Duodenal mucosa (tissue), 2 donors: ENCODE data around the gene RABGEF1.
"Not testable (repeated sequence)": the region's sequence is repeated elsewhere in the genome, so short reads cannot be mapped to it uniquely, and the experiment has no call there.

Experiments
- H3K27ac ChIP-seq: one replicate; pipeline ENCODE4 v1.7.0; 2013; ENCODE audit warnings: low read depth, low read length
- H3K27me3 ChIP-seq, 2 donors: one replicate each; pipeline ENCODE4 v1.7.0; 2013; ENCODE audit warnings: low read length in 2 of 2, control low read depth in 1 of 2; ENCODE audit not compliant: insufficient read depth in 2 of 2, control insufficient read depth in 1 of 2
- H3K36me3 ChIP-seq, 2 donors: one replicate each; pipeline ENCODE4 v1.7.0; 2013; ENCODE audit warnings: low read length in 2 of 2, control low read depth in 1 of 2; ENCODE audit not compliant: insufficient read depth in 2 of 2, control insufficient read depth in 1 of 2
- H3K4me1 ChIP-seq, 2 donors: one replicate each; pipeline ENCODE4 v1.7.0; 2013; ENCODE audit warnings: low read length in 2 of 2, control low read depth in 1 of 2; ENCODE audit not compliant: insufficient read depth in 2 of 2, control insufficient read depth in 1 of 2
- H3K4me3 ChIP-seq, 2 donors: one replicate each; pipeline ENCODE4 v1.7.0; 2013; ENCODE audit warnings: low read length in 2 of 2, low read depth in 1 of 2
- H3K9ac ChIP-seq, 2 donors: one replicate each; pipeline ENCODE4 v1.7.0; 2013; ENCODE audit warnings: low read length in 2 of 2, low read depth in 1 of 2
- H3K9me3 ChIP-seq, 2 donors: one replicate each; pipeline ENCODE4 v1.7.0; 2013; ENCODE audit warnings: low read length in 2 of 2, control low read depth in 1 of 2; ENCODE audit not compliant: control insufficient read depth in 1 of 2

RABGEF1 gene

GRCh38 chr7:66758950-66759628 is 18.6 kb downstream of the RABGEF1 start:
- H3K9me3 ChIP-seq = peaks cover 4 to 5% of the 10 kb centered on the region in 2 donors
- H3K4me1 ChIP-seq = no peaks in the 10 kb centered on the region
- no peak overlapping the region for H3K27ac ChIP-seq
- H3K9ac ChIP-seq = no peak overlapping the region
- H3K36me3 ChIP-seq = peaks cover 0 to 2% of the 10 kb centered on the region in 2 donors
- no peaks in the 10 kb centered on the region for H3K27me3 ChIP-seq
- H3K4me3 ChIP-seq = no peak overlapping the region

- not testable (repeated sequence) for H3K9ac ChIP-seq, H3K36me3 ChIP-seq, H3K27me3 ChIP-seq, H3K4me3 ChIP-seq, H3K4me1 ChIP-seq, H3K9me3 ChIP-seq, H3K27ac ChIP-seq
These were observed 22.6 kb downstream of the RABGEF1 start for GRCh38 chr7:66763183-66763582.

- H3K4me3 ChIP-seq, H3K9ac ChIP-seq, H3K27me3 ChIP-seq, H3K36me3 ChIP-seq, H3K9me3 ChIP-seq, H3K4me1 ChIP-seq, H3K27ac ChIP-seq: not testable (repeated sequence)
These were observed 23.3 kb downstream of the RABGEF1 start for GRCh38 chr7:66763633-66764355.

- H3K27me3 ChIP-seq, H3K27ac ChIP-seq, H3K9me3 ChIP-seq, H3K9ac ChIP-seq, H3K36me3 ChIP-seq, H3K4me3 ChIP-seq: not testable (repeated sequence)
- peaks cover 3 to 12% of the 10 kb centered on the region in 2 donors for H3K4me1 ChIP-seq
These were observed 24.4 kb downstream of the RABGEF1 start for GRCh38 chr7:66764905-66765304.

GRCh38 chr7:66765322-66766025 is 24.9 kb downstream of the RABGEF1 start:
- H3K4me3 ChIP-seq, H3K27ac ChIP-seq, H3K9ac ChIP-seq, H3K9me3 ChIP-seq, H3K36me3 ChIP-seq, H3K27me3 ChIP-seq: not testable (repeated sequence)
- H3K4me1 ChIP-seq = peaks cover 3 to 12% of the 10 kb centered on the region in 2 donors

GRCh38 chr7:66766041-66766440 is 25.5 kb downstream of the RABGEF1 start:
- Histone ChIP-seq H3K36me3 (no peaks in the 10 kb centered on the region), H3K9me3 (peaks cover 4 to 5% of the 10 kb centered on the region in 2 donors), H3K27me3 (no peaks in the 10 kb centered on the region), H3K4me1 (peaks cover 3 to 12% of the 10 kb centered on the region in 2 donors), H3K9ac (no peak overlapping the region), H3K27ac (no peak overlapping the region), H3K4me3 (no peak overlapping the region)

GRCh38 chr7:66767486-66767885 is 27.0 kb downstream of the RABGEF1 start:
- H3K27ac ChIP-seq, H3K36me3 ChIP-seq, H3K9me3 ChIP-seq, H3K9ac ChIP-seq, H3K27me3 ChIP-seq, H3K4me3 ChIP-seq: not testable (repeated sequence)
- peaks cover 3 to 12% of the 10 kb centered on the region in 2 donors for H3K4me1 ChIP-seq

- no peak overlapping the region for H3K27ac ChIP-seq
- no peaks in the 10 kb centered on the region for H3K27me3 ChIP-seq
- H3K36me3 ChIP-seq = peaks cover 3 to 11% of the 10 kb centered on the region in 2 donors
These were observed 28.6 kb downstream of the RABGEF1 start for GRCh38 chr7:66768865-66769832.

GRCh38 chr7:66769833-66770512 is 29.4 kb downstream of the RABGEF1 start:
- H3K4me1 ChIP-seq = peaks cover 3 to 8% of the 10 kb centered on the region in 2 donors
- no peaks in the 10 kb centered on the region for H3K27me3 ChIP-seq
- H3K4me3 ChIP-seq = no peak overlapping the region
- no peaks in the 10 kb centered on the region for H3K9me3 ChIP-seq
- no peak overlapping the region for H3K27ac ChIP-seq
- H3K9ac ChIP-seq = no peak overlapping the region
- peaks cover 3 to 19% of the 10 kb centered on the region in 2 donors for H3K36me3 ChIP-seq

More at GRCh38 chr7:66768865-66769832, 28.6 kb downstream of the RABGEF1 start:
- Histone ChIP-seq H3K4me1 (peaks cover 3 to 12% of the 10 kb centered on the region in 2 donors), H3K4me3 (no peak overlapping the region), H3K9ac (no peak overlapping the region), H3K9me3 (no peaks in the 10 kb centered on the region)
